Measurements from ENCODE around the gene ARHGEF1. TPM values are rescaled to one million over a fixed set of nuclear protein-coding genes. Genes with fewer than 3 reads are reported as not detected.
A peak's percentile ranks its signal among the peaks of the same experiment; 100 is the strongest.
"Not testable (repeated sequence)": the region's sequence is repeated elsewhere in the genome, so short reads cannot be mapped to it uniquely, and the experiment has no call there.

ARHGEF1 gene
- total RNA-seq, 1 donor from 2014 or later, result 197 TPM

- no peak overlapping the region for H3K27ac ChIP-seq
- H3K27me3 ChIP-seq, result peaks cover 42% of the 10 kb centered on the region
- intact Hi-C loops (cut with DNase I), result no loop called here
- no peak for TF ChIP-seq CTCF (IDR thresholded peaks at IDR 0.05)
- no peaks in the 10 kb centered on the region for H3K36me3 ChIP-seq
- no peak overlapping the region for H3K4me3 ChIP-seq
- no peaks in the 10 kb centered on the region for H3K4me1 ChIP-seq
- DNase-seq, result no peak
- H3K9me3 ChIP-seq, result no peaks in the 10 kb centered on the region
- ATAC-seq, result peak; percentile 0
Observed at GRCh38 chr19:41913538-41914423, 30.8 kb downstream of the ARHGEF1 start.

- H3K4me3 ChIP-seq; H3K4me1 ChIP-seq; H3K27ac ChIP-seq; H3K36me3 ChIP-seq; intact Hi-C loops (cut with DNase I); DNase-seq; ATAC-seq; H3K9me3 ChIP-seq: not testable (repeated sequence)
- H3K27me3 ChIP-seq, result peaks cover 46% of the 10 kb centered on the region
Observed at GRCh38 chr19:41914424-41914834, 31.4 kb downstream of the ARHGEF1 start.

- H3K4me3 ChIP-seq, result no peak overlapping the region
- no peak for ATAC-seq
- H3K4me1 ChIP-seq, result no peaks in the 10 kb centered on the region
- no peaks in the 10 kb centered on the region for H3K36me3 ChIP-seq
- H3K9me3 ChIP-seq, result no peaks in the 10 kb centered on the region
- intact Hi-C loops (cut with DNase I), result no loop called here
- H3K27ac ChIP-seq, result no peak overlapping the region
- DNase-seq, result no peak
- no peak for TF ChIP-seq CTCF (IDR thresholded peaks at IDR 0.05)
- H3K27me3 ChIP-seq, result peaks cover 46% of the 10 kb centered on the region
Observed at GRCh38 chr19:41915021-41915775, 32.2 kb downstream of the ARHGEF1 start.

GRCh38 chr19:41915776-41916414 lies 32.9 kb downstream of the ARHGEF1 start:
- DNase-seq, result no peak

GRCh38 chr19:41917676-41918075 lies 34.7 kb downstream of the ARHGEF1 start:
- Histone ChIP-seq H3K4me1 (no peaks in the 10 kb centered on the region), H3K27ac (no peak overlapping the region), H3K4me3 (no peak overlapping the region), H3K27me3 (peaks cover 62% of the 10 kb centered on the region), H3K9me3 (no peaks in the 10 kb centered on the region), H3K36me3 (no peaks in the 10 kb centered on the region)
- DNase-seq (no peak), ATAC-seq (no peak)
- no peak for TF ChIP-seq CTCF (IDR thresholded peaks at IDR 0.05)
- intact Hi-C loops (cut with DNase I), result no loop called here

More at GRCh38 chr19:41915776-41916414, 32.9 kb downstream of the ARHGEF1 start:
- H3K4me1 ChIP-seq, result no peaks in the 10 kb centered on the region
- no peak for TF ChIP-seq CTCF (IDR thresholded peaks at IDR 0.05)
- peaks cover 53% of the 10 kb centered on the region for H3K27me3 ChIP-seq
- no peak overlapping the region for H3K4me3 ChIP-seq
- H3K9me3 ChIP-seq, result no peaks in the 10 kb centered on the region
- ATAC-seq, result no peak
- intact Hi-C loops (cut with DNase I), result no loop called here
- H3K27ac ChIP-seq, result no peak overlapping the region
- H3K36me3 ChIP-seq, result no peaks in the 10 kb centered on the region

All from upper lobe of right lung (tissue), 1 donor.